K562 (cell line): ENCODE results near the gene SRP54. TPM values are rescaled to one million over a fixed set of nuclear protein-coding genes. Genes with fewer than 3 reads are reported as not detected.

Source experiments
- BCL6 ChIP-seq: fragments of 250-450 bp; sonication (Bioruptor Pico); IDR thresholded peaks from 2 replicates; pipeline ENCODE4 v1.4.0; 2020
- CXXC5 ChIP-seq: fragments of 250-450 bp; sonication (Bioruptor Pico); IDR thresholded peaks from 2 replicates; pipeline ENCODE4 v1.8.0; 2022; ENCODE audit warnings: inconsistent platforms, mild to moderate bottlenecking, moderate library complexity
- GABPA ChIP-seq: fragments of 200-800 bp; sonication (Bioruptor generic); conservative IDR thresholded peaks from 2 replicates; pipeline ENCODE4 v1.6.1; 2016; ENCODE audit warnings: low read depth, missing genetic modification characterization, missing compliant biosample characterization
- GABPB1 ChIP-seq: sonication (generic); formaldehyde crosslinking; IDR thresholded peaks from 2 replicates; pipeline ENCODE4 v1.8.0; 2022; ENCODE audit warnings: mild to moderate bottlenecking, missing genetic modification reagents
- HDAC3 ChIP-seq: fragments of 450-650 bp; IDR thresholded peaks from 2 replicates; pipeline ENCODE4 v1.6.1; 2018; ENCODE audit warnings: borderline replicate concordance, mild to moderate bottlenecking, moderate library complexity; ENCODE audit not compliant: partially characterized antibody
- KDM2B ChIP-seq: fragments of 250-450 bp; sonication (Bioruptor Pico); IDR thresholded peaks from 2 replicates; pipeline ENCODE4 v1.8.0; 2021; ENCODE audit warnings: mild to moderate bottlenecking, moderate library complexity
- MCM7 ChIP-seq, 2 experiments: fragments of 450-650 bp; IDR thresholded peaks; 2 replicates each; pipeline ENCODE4 v1.6.1; 2016 to 2018
- MTA3 ChIP-seq: fragments of 450-650 bp; formaldehyde crosslinking; IDR thresholded peaks from 2 replicates; pipeline ENCODE4 v1.6.1; 2017; ENCODE audit warnings: mild to moderate bottlenecking, borderline replicate concordance
- NCOA2 ChIP-seq, 2 experiments: fragments of 450-650 bp; IDR thresholded peaks; 2 replicates each; pipeline ENCODE4 v1.6.1; 2018; ENCODE audit warnings: mild to moderate bottlenecking in 2 of 2, moderate library complexity in 1 of 2; ENCODE audit not compliant: partially characterized antibody in 2 of 2
- NFATC3 ChIP-seq: fragments of 450-650 bp; IDR thresholded peaks from 2 replicates; pipeline ENCODE4 v1.6.1; 2017; ENCODE audit warnings: mild to moderate bottlenecking
- NFYB ChIP-seq: IDR thresholded peaks from 2 replicates; pipeline ENCODE4 v1.6.1; 2011; ENCODE audit warnings: mild to moderate bottlenecking, moderate library complexity; ENCODE audit not compliant: insufficient read length; ENCODE audit errors: extremely low read depth
- NRF1 ChIP-seq, 2 experiments: fragments of 450-650 bp; IDR thresholded peaks in 1 of 2; conservative IDR thresholded peaks in 1 of 2; 2 replicates each; pipeline ENCODE4 v1.6.1; 2014; ENCODE audit warnings: mild to moderate bottlenecking in 2 of 2
- RNF2 ChIP-seq: sonication (generic); IDR thresholded peaks from 2 replicates; pipeline ENCODE4 v1.6.1; 2016
- SIN3A ChIP-seq, 2 experiments: fragments of 150-350 bp in 1 of 2; IDR thresholded peaks; 2 replicates each; pipeline ENCODE4 v1.6.1; 2011 to 2016; ENCODE audit warnings: borderline replicate concordance in 2 of 2, low read depth in 2 of 2, low read length in 2 of 2, mild to moderate bottlenecking in 2 of 2, moderate library complexity in 2 of 2; ENCODE audit not compliant: control insufficient read depth in 1 of 2
- TEAD1 ChIP-seq, 2 experiments: fragments of 450-650 bp in 1 of 2; sonication (generic) in 1 of 2; formaldehyde crosslinking; IDR thresholded peaks; 2 replicates each; pipeline versions ENCODE4 v1.4.0 to v1.8.0; 2020 to 2022; ENCODE audit warnings: mild to moderate bottlenecking in 2 of 2, missing genetic modification reagents in 1 of 2
- XRCC5 ChIP-seq: fragments of 200-400 bp; formaldehyde crosslinking; IDR thresholded peaks from 2 replicates; pipeline ENCODE4 v1.6.1; 2017; ENCODE audit warnings: low read depth, mild to moderate bottlenecking, low read length
- ZBTB7A ChIP-seq: IDR thresholded peaks from 2 replicates; pipeline ENCODE4 v1.6.1; 2011; ENCODE audit warnings: low read depth, mild to moderate bottlenecking, low read length, moderate library complexity, borderline replicate concordance; ENCODE audit not compliant: control insufficient read depth
- ZKSCAN3 ChIP-seq: fragments of 250-450 bp; sonication (Bioruptor Pico); IDR thresholded peaks from 2 replicates; pipeline ENCODE4 v1.4.0; 2020
- ZNF174 ChIP-seq: fragments of 250-450 bp; sonication (Bioruptor Pico); IDR thresholded peaks from 2 replicates; pipeline ENCODE4 v1.4.0; 2020; ENCODE audit warnings: mild to moderate bottlenecking
- ZNF41 ChIP-seq: fragments of 250-450 bp; sonication (Bioruptor Pico); conservative IDR thresholded peaks from 2 replicates; pipeline ENCODE4 v1.4.0; 2020; ENCODE audit warnings: mild to moderate bottlenecking
- ZNF79 ChIP-seq: fragments of 250-450 bp; sonication (Bioruptor Pico); IDR thresholded peaks from 2 replicates; pipeline ENCODE4 v1.4.0; 2020; ENCODE audit warnings: low read depth, mild to moderate bottlenecking, moderate library complexity
- ZSCAN32 ChIP-seq: fragments of 450-650 bp; formaldehyde crosslinking; IDR thresholded peaks from 2 replicates; pipeline ENCODE4 v1.4.0; 2020; ENCODE audit warnings: mild to moderate bottlenecking, moderate library complexity
- polyA plus RNA-seq, 8 experiments: library from polyadenylated mRNA; depleted of rRNA in 4 of 8; stranded (reverse) in 5 of 8; unstranded in 3 of 8; fragments of >200 nt; fragmentation: Nextera tagmentation in 2 of 8; fragmentation: Illumina TruSeq in 1 of 8; extraction: Ambion mirVana in 2 of 8; extraction: Trizol in 1 of 8; gene quantifications; 2 replicates each; pipeline versions ENCODE4 v1.2.1 to v1.2.3, GENCODE V29; 2011 to 2014; ENCODE audit warnings: inconsistent platforms in 1 of 8, missing spikeins in 1 of 8
- total RNA-seq, 7 experiments: library from RNA; depleted of rRNA in 6 of 7; stranded (reverse); fragments of >200 nt in 6 of 7; fragmentation: Illumina TruSeq in 2 of 7; extraction: Trizol in 2 of 7; gene quantifications; 2 replicates each; pipeline versions ENCODE4 v1.2.1 to v1.2.3, GENCODE V29; 2011 to 2021; ENCODE audit warnings: low replicate concordance in 1 of 7
- TF ChIP-seq, protein P1 (sequence below): fragments of 450-650 bp; formaldehyde crosslinking; IDR thresholded peaks from 2 replicates; pipeline ENCODE4 v1.4.0; 2022; ENCODE audit warnings: missing genetic modification characterization
- TF ChIP-seq, protein P2 (sequence below): fragments of 250-450 bp; sonication (Bioruptor Pico); IDR thresholded peaks from 2 replicates; pipeline ENCODE4 v1.4.0; 2020; ENCODE audit warnings: borderline replicate concordance
- TF ChIP-seq, protein P3 (sequence below): fragments of 450-650 bp; IDR thresholded peaks from 2 replicates; pipeline ENCODE4 v1.6.1; 2016; ENCODE audit warnings: borderline replicate concordance

The SRP54 gene
- total and polyA plus RNA-seq, 9 of the 15 experiments (the other 6 are each of a cell fraction or from before 2014, with no cell fraction given): 28.6 to 69.8 (median 51.7) TPM

DNA sequence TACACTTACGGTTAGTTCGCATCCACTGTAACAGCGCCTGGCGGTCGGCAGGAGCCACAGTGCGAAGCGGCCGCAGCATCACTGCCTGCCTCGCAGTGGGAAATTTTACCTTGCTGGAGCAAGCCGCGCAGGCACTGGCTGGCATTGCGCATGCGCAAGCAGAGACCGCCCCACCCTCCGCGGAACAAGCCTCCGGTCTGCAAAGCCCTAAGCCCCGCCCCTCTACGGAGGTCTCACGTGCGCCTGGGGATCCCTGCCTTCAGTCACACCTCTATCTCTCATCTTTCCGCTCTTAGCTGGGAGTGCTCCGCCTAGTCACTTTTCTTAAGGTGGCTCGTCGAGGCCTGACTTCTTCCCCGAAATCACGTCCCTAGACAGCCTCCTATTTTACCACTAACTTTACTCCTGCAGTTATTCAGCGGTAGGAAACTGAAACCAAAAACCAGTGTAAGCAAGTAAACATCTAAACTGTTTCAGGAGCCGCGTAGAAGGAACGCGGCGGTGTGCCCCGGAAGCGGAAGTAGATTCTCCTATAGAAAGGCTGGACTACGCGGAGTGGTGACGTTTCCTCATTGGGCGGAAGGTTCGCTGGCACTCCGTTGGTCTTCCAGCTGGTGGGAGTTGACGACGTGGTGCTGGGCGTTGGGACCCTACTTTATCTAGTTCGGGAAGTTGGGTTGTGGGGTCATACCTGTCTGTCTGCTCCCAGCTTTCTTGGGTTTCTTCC lies at the start of gene SRP54 (continued):
- peak; percentile 43; the same call in 1 of the 2 replicates for TF ChIP-seq RNF2
- no peak for TF ChIP-seq KDM2B (CRISPR knock-in tag)
- peak; percentile 56 for TF ChIP-seq HDAC3
- no peak for TF ChIP-seq ZKSCAN3 (CRISPR knock-in tag)
- peak; percentile 98 for TF ChIP-seq GABPA (tag)
- TF ChIP-seq, protein P1, sequence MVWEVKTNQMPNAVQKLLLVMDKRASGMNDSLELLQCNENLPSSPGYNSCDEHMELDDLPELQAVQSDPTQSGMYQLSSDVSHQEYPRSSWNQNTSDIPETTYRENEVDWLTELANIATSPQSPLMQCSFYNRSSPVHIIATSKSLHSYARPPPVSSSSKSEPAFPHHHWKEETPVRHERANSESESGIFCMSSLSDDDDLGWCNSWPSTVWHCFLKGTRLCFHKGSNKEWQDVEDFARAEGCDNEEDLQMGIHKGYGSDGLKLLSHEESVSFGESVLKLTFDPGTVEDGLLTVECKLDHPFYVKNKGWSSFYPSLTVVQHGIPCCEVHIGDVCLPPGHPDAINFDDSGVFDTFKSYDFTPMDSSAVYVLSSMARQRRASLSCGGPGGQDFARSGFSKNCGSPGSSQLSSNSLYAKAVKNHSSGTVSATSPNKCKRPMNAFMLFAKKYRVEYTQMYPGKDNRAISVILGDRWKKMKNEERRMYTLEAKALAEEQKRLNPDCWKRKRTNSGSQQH: no peak
- peak; percentile 40; the same call in 1 of the 2 replicates for TF ChIP-seq MTA3
- TF ChIP-seq MCM7 (IDR thresholded peaks at IDR 0.05): no peak
- TF ChIP-seq, protein P2, sequence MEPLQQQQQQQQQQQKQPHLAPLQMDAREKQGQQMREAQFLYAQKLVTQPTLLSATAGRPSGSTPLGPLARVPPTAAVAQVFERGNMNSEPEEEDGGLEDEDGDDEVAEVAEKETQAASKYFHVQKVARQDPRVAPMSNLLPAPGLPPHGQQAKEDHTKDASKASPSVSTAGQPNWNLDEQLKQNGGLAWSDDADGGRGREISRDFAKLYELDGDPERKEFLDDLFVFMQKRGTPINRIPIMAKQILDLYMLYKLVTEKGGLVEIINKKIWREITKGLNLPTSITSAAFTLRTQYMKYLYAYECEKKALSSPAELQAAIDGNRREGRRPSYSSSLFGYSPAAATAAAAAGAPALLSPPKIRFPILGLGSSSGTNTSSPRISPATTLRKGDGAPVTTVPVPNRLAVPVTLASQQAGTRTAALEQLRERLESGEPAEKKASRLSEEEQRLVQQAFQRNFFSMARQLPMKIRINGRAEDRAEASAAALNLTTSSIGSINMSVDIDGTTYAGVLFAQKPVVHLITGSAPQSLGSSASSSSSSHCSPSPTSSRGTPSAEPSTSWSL (CRISPR knock-in tag): no peak
- no peak for TF ChIP-seq NFYB
- no peak for TF ChIP-seq NCOA2 (IDR thresholded peaks at IDR 0.05; ENCODE audit: partially characterized antibody in 2 of 2)
- peak; percentile 98 to 99 for TF ChIP-seq NRF1 (conservative IDR thresholded peaks at IDR 0.05 in 1 of 2, IDR thresholded peaks at IDR 0.05 in 1 of 2)
- TF ChIP-seq ZNF79 (CRISPR knock-in tag): no peak
- peak; percentile 51 to 84; a peak in 3 of 4 replicates for TF ChIP-seq SIN3A (IDR thresholded peaks at IDR 0.05; ENCODE audit: borderline replicate concordance in 2 of 2, control insufficient read depth in 1 of 2, low read depth in 2 of 2, low read length in 2 of 2)
- peak; percentile 9; the same call in 1 of the 2 replicates for TF ChIP-seq XRCC5
- no peak for TF ChIP-seq TEAD1 (CRISPR knock-in tag; IDR thresholded peaks at IDR 0.05)
- peak; percentile 95 for TF ChIP-seq GABPB1 (CRISPR knock-in tag)
- no peak for TF ChIP-seq ZNF174 (CRISPR knock-in tag)
- TF ChIP-seq ZSCAN32 (CRISPR knock-in tag): no peak
- TF ChIP-seq, protein P3, sequence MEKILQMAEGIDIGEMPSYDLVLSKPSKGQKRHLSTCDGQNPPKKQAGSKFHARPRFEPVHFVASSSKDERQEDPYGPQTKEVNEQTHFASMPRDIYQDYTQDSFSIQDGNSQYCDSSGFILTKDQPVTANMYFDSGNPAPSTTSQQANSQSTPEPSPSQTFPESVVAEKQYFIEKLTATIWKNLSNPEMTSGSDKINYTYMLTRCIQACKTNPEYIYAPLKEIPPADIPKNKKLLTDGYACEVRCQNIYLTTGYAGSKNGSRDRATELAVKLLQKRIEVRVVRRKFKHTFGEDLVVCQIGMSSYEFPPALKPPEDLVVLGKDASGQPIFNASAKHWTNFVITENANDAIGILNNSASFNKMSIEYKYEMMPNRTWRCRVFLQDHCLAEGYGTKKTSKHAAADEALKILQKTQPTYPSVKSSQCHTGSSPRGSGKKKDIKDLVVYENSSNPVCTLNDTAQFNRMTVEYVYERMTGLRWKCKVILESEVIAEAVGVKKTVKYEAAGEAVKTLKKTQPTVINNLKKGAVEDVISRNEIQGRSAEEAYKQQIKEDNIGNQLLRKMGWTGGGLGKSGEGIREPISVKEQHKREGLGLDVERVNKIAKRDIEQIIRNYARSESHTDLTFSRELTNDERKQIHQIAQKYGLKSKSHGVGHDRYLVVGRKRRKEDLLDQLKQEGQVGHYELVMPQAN: peak; percentile 89
- TF ChIP-seq NFATC3: no peak
- no peak for TF ChIP-seq ZNF41 (CRISPR knock-in tag)
- TF ChIP-seq ZBTB7A: peak; percentile 60; the same call in 1 of the 2 replicates
- peak; percentile 81 for TF ChIP-seq CXXC5 (CRISPR knock-in tag)
- no peak for TF ChIP-seq BCL6 (CRISPR knock-in tag)
